SK-N-SH treated with all-trans-retinoic acid at 6 μM for 48 hours (cell line): ENCODE results near the gene ADAM15.

ENCODE experiments used
- ATAC-seq: fragments of 200-7000 bp; cut with Tn5 transposase; 3 replicates; pipeline ENCODE4 v1.9.1; 2020; ENCODE audit warnings: mild to moderate bottlenecking, moderate library complexity
- ARNTL ChIP-seq: fragments of 450-650 bp; formaldehyde crosslinking; IDR thresholded peaks from 2 replicates; pipeline ENCODE4 v1.5.0; 2020; ENCODE audit warnings: low read depth, mild to moderate bottlenecking, moderate library complexity, borderline replicate concordance
- BACH2 ChIP-seq: fragments of 250-450 bp; sonication (Bioruptor Pico); IDR thresholded peaks from 2 replicates; pipeline ENCODE4 v1.9.0; 2021; ENCODE audit warnings: mild to moderate bottlenecking, borderline replicate concordance
- CREB5 ChIP-seq: fragments of 250-450 bp; sonication (Bioruptor Pico); IDR thresholded peaks from 2 replicates; pipeline ENCODE4 v1.5.1; 2020; ENCODE audit warnings: low read depth, mild to moderate bottlenecking, moderate library complexity
- CSDC2 ChIP-seq: fragments of 250-450 bp; sonication (Bioruptor Pico); IDR thresholded peaks from 2 replicates; pipeline ENCODE4 v1.5.0; 2020; ENCODE audit warnings: mild to moderate bottlenecking, moderate library complexity
- CSRNP3 ChIP-seq: fragments of 250-450 bp; sonication (Bioruptor Pico); IDR thresholded peaks from 2 replicates; pipeline ENCODE4 v1.5.1; 2021; ENCODE audit warnings: mild to moderate bottlenecking, moderate library complexity
- GLIS3 ChIP-seq: fragments of 250-450 bp; sonication (Bioruptor Pico); IDR thresholded peaks from 2 replicates; pipeline ENCODE4 v1.5.0; 2020; ENCODE audit warnings: mild to moderate bottlenecking, moderate library complexity
- ISL1 ChIP-seq: fragments of 250-450 bp; sonication (Bioruptor Pico); IDR thresholded peaks from 2 replicates; pipeline ENCODE4 v2.1.2; 2022; ENCODE audit warnings: mild to moderate bottlenecking, moderate library complexity
- OSR1 ChIP-seq: fragments of 250-450 bp; sonication (Bioruptor Pico); IDR thresholded peaks from 2 replicates; pipeline ENCODE4 v1.8.0; 2022; ENCODE audit warnings: moderate library complexity, mild to moderate bottlenecking, inconsistent platforms
- POU6F1 ChIP-seq: fragments of 250-450 bp; sonication (Bioruptor Pico); IDR thresholded peaks from 2 replicates; pipeline ENCODE4 v1.8.0; 2021; ENCODE audit warnings: low read depth, mild to moderate bottlenecking, moderate library complexity, borderline replicate concordance
- PPARA ChIP-seq: fragments of 250-450 bp; sonication (Bioruptor Pico); IDR thresholded peaks from 2 replicates; pipeline ENCODE4 v1.5.0; 2020; ENCODE audit warnings: mild to moderate bottlenecking, borderline replicate concordance
- RARB ChIP-seq: fragments of 250-450 bp; sonication (Bioruptor Pico); IDR thresholded peaks from 2 replicates; pipeline ENCODE4 v1.8.0; 2021; ENCODE audit warnings: mild to moderate bottlenecking, moderate library complexity
- SNAI2 ChIP-seq: fragments of 250-450 bp; sonication (Bioruptor Pico); IDR thresholded peaks from 2 replicates; pipeline ENCODE4 v1.5.0; 2020; ENCODE audit warnings: mild to moderate bottlenecking, moderate library complexity
- TCF4 ChIP-seq: fragments of 250-450 bp; sonication (Bioruptor Pico); IDR thresholded peaks from 2 replicates; pipeline ENCODE4 v1.8.0; 2021; ENCODE audit warnings: mild to moderate bottlenecking, moderate library complexity, borderline replicate concordance
- TOX ChIP-seq: fragments of 250-450 bp; sonication (Bioruptor Pico); IDR thresholded peaks from 2 replicates; pipeline ENCODE4 v1.8.0; 2021; ENCODE audit warnings: mild to moderate bottlenecking, moderate library complexity, borderline replicate concordance
- TSHZ2 ChIP-seq: fragments of 250-450 bp; sonication (Bioruptor Pico); IDR thresholded peaks from 2 replicates; pipeline ENCODE4 v1.5.0; 2020; ENCODE audit warnings: mild to moderate bottlenecking, moderate library complexity
- ZC3H10 ChIP-seq: fragments of 250-450 bp; sonication (Bioruptor Pico); IDR thresholded peaks from 2 replicates; pipeline ENCODE4 v1.5.1; 2021; ENCODE audit warnings: mild to moderate bottlenecking, moderate library complexity
- ZFP3 ChIP-seq: fragments of 250-450 bp; sonication (Bioruptor Pico); IDR thresholded peaks from 2 replicates; pipeline ENCODE4 v1.5.0; 2020; ENCODE audit warnings: mild to moderate bottlenecking, moderate library complexity
- ZFP30 ChIP-seq: fragments of 450-650 bp; formaldehyde crosslinking; IDR thresholded peaks from 2 replicates; pipeline ENCODE4 v1.5.0; 2022; ENCODE audit warnings: mild to moderate bottlenecking, moderate library complexity
- ZNF565 ChIP-seq: fragments of 450-650 bp; formaldehyde crosslinking; conservative IDR thresholded peaks from 2 replicates; pipeline ENCODE4 v1.5.0; 2020; ENCODE audit warnings: low read depth, mild to moderate bottlenecking, moderate library complexity
- ZNF70 ChIP-seq: fragments of 450-650 bp; formaldehyde crosslinking; IDR thresholded peaks from 2 replicates; pipeline ENCODE4 v1.5.0; 2020; ENCODE audit warnings: mild to moderate bottlenecking, moderate library complexity
- ZNF8 ChIP-seq: fragments of 450-650 bp; formaldehyde crosslinking; IDR thresholded peaks from 2 replicates; pipeline ENCODE4 v1.5.0; 2020; ENCODE audit warnings: mild to moderate bottlenecking, moderate library complexity

Gene ADAM15

GRCh38 chr1:155013632-155014031 lies 37.5 kb upstream of the ADAM15 start (continued):
- TF ChIP-seq CREB5 (CRISPR knock-in tag) (no peak), ISL1 (no peak), CSRNP3 (no peak), OSR1 (CRISPR knock-in tag) (no peak), SNAI2 (CRISPR knock-in tag) (no peak), ZNF8 (CRISPR knock-in tag) (no peak), TCF4 (CRISPR knock-in tag) (no peak)

- no peak for TF ChIP-seq TCF4 (CRISPR knock-in tag)
- no peak for TF ChIP-seq ZFP30
- TF ChIP-seq GLIS3 (CRISPR knock-in tag), result no peak
- TF ChIP-seq ZNF70 (CRISPR knock-in tag), result no peak
- no peak for TF ChIP-seq PPARA (CRISPR knock-in tag)
- no peak for TF ChIP-seq ARNTL
- no peak for TF ChIP-seq TOX (CRISPR knock-in tag)
- no peak for TF ChIP-seq BACH2 (CRISPR knock-in tag)
- no peak for TF ChIP-seq OSR1 (CRISPR knock-in tag)
- TF ChIP-seq ZC3H10 (CRISPR knock-in tag), result no peak
- no peak for TF ChIP-seq POU6F1
- no peak for TF ChIP-seq SNAI2 (CRISPR knock-in tag)
- TF ChIP-seq ZFP3 (CRISPR knock-in tag), result no peak
- TF ChIP-seq ZNF565 (CRISPR knock-in tag), result no peak
- no peak for TF ChIP-seq ZNF8 (CRISPR knock-in tag)
- TF ChIP-seq RARB (CRISPR knock-in tag), result no peak
- no peak for TF ChIP-seq CSRNP3
- no peak for ATAC-seq
Measured at GRCh38 chr1:155014709-155015508, 36.2 kb upstream of the ADAM15 start.

GRCh38 chr1:155015527-155016230 lies 35.4 kb upstream of the ADAM15 start:
- TF ChIP-seq CREB5 (CRISPR knock-in tag) (no peak), GLIS3 (CRISPR knock-in tag) (no peak), ZC3H10 (CRISPR knock-in tag) (no peak), TSHZ2 (CRISPR knock-in tag) (no peak), ISL1 (no peak), BACH2 (CRISPR knock-in tag) (no peak), OSR1 (CRISPR knock-in tag) (no peak), CSDC2 (CRISPR knock-in tag) (no peak), ZNF70 (CRISPR knock-in tag) (no peak), ZNF565 (CRISPR knock-in tag) (no peak), ZFP30 (no peak)
- ATAC-seq, result no peak
